GM12878 (cell line): ENCODE data around the gene CAMK2B. TPM values are rescaled to one million over a fixed set of nuclear protein-coding genes. Genes with fewer than 3 reads are reported as not detected.

Experiments used
- ATAC-seq: fragments of 200-7000 bp; cut with Tn5 transposase; 3 replicates; pipeline ENCODE4 v1.9.1; 2020; ENCODE audit warnings: mild to moderate bottlenecking, moderate library complexity
- BruUV-seq: library from RNA; stranded (reverse); fragments of 400-500 nt; replicated peaks from 2 replicates; lab custom pipeline; 2021; lab: Mats Ljungman, UMichigan
- CTCF ChIA-PET: fragments of 300-600 bp; sonication (Branson Sonifier 250); formaldehyde crosslinking; extraction: SDS; loops from one replicate; lab custom pipeline; 2021; ENCODE audit warnings: inconsistent platforms; lab: Yijun Ruan, JAX
- POLR2A ChIA-PET: fragments of 350-600 bp; formaldehyde crosslinking; extraction: SDS; loops from one replicate; lab custom pipeline; 2021; ENCODE audit warnings: inconsistent platforms; lab: Charles Lee
- RAD21 ChIA-PET: fragments of 300-600 bp; sonication (Branson Sonifier 250); formaldehyde crosslinking; loops from one replicate; lab custom pipeline; 2023; ENCODE audit warnings: antibody characterized with exemption; ENCODE audit not compliant: unreplicated experiment; lab: Charles Lee
- SMC1A ChIA-PET: fragments of 300-600 bp; sonication (Branson Sonifier 250); formaldehyde crosslinking; loops from one replicate; lab custom pipeline; 2023; ENCODE audit not compliant: unreplicated experiment, uncharacterized antibody; lab: Charles Lee
- DNase-seq: peaks from one replicate; pipeline ENCODE4 v3.0.0-alpha.2; 2011; ENCODE audit warnings: low read depth, low spot score
- FAIRE-seq: peaks from 3 replicates; lab custom pipeline; 2011; peaks lifted over from hg19 to GRCh38; lab: Jason Lieb, UNC
- H2AFZ ChIP-seq: 2 replicates; pipeline ENCODE4 v1.6.0; 2011; ENCODE audit warnings: low read depth, low read length, control low read depth; ENCODE audit not compliant: control insufficient read depth
- H3K27ac ChIP-seq: 2 replicates; pipeline ENCODE4 v1.5.1; 2011; ENCODE audit warnings: control low read depth; ENCODE audit not compliant: control insufficient read depth, insufficient read depth
- H3K27me3 ChIP-seq, 2 experiments: replicated peaks in 1 of 2; 2 replicates each; pipeline versions ENCODE4 v1.6.0 to v1.6.1; 2011; ENCODE audit warnings: low read length in 1 of 2; ENCODE audit not compliant: control insufficient read depth in 2 of 2, insufficient read depth in 2 of 2
- H3K36me3 ChIP-seq, 2 experiments: 2 replicates each; pipeline ENCODE4 v1.5.1; 2011; ENCODE audit warnings: low read length in 1 of 2; ENCODE audit not compliant: control insufficient read depth in 2 of 2, insufficient read depth in 2 of 2
- H3K4me1 ChIP-seq: 2 replicates; pipeline ENCODE4 v1.6.1; 2011; ENCODE audit warnings: mild to moderate bottlenecking, low read length, moderate library complexity, mixed read lengths; ENCODE audit not compliant: control insufficient read depth, insufficient read depth
- H3K4me2 ChIP-seq: 2 replicates; pipeline ENCODE4 v1.6.0; 2011; ENCODE audit warnings: control low read depth; ENCODE audit not compliant: control insufficient read depth, insufficient read depth
- H3K4me3 ChIP-seq: fragments of 200-600 bp; sonication (generic); 2 replicates; pipeline ENCODE4 v1.5.1; 2016
- H3K79me2 ChIP-seq: 2 replicates; pipeline ENCODE4 v1.6.0; 2011; ENCODE audit warnings: low read length; ENCODE audit not compliant: control insufficient read depth, insufficient read depth
- H3K9ac ChIP-seq: 2 replicates; pipeline ENCODE4 v1.8.0; 2011; ENCODE audit warnings: low read length, control low read depth, mixed read lengths; ENCODE audit not compliant: control insufficient read depth, insufficient read depth
- H3K9me3 ChIP-seq: replicated peaks from 3 replicates; pipeline ENCODE4 v1.5.1; 2011; ENCODE audit warnings: mild to moderate bottlenecking, low read length; ENCODE audit not compliant: control insufficient read depth, insufficient read depth
- H4K20me1 ChIP-seq: 2 replicates; pipeline ENCODE4 v1.6.0; 2011; ENCODE audit not compliant: control insufficient read depth, insufficient read depth
- CHD4 ChIP-seq: fragments of 200-600 bp; sonication (generic); IDR thresholded peaks from 2 replicates; pipeline ENCODE4 v1.6.1; 2016; ENCODE audit warnings: mild to moderate bottlenecking
- CREB1 ChIP-seq: IDR thresholded peaks from 2 replicates; pipeline ENCODE4 v1.6.1; 2012; ENCODE audit warnings: low read depth, mild to moderate bottlenecking, inconsistent platforms
- FOS ChIP-seq: IDR thresholded peaks from 3 replicates; pipeline ENCODE4 v1.6.1; 2011; ENCODE audit warnings: borderline replicate concordance; ENCODE audit not compliant: insufficient read length; ENCODE audit errors: extremely low read depth
- HCFC1 ChIP-seq: fragments of 150-350 bp; IDR thresholded peaks from 2 replicates; pipeline ENCODE4 v1.6.1; 2014; ENCODE audit warnings: low read length
- HDGF ChIP-seq: fragments of 450-650 bp; IDR thresholded peaks from 2 replicates; pipeline ENCODE4 v1.6.1; 2016; ENCODE audit warnings: antibody characterized with exemption
- IKZF2 ChIP-seq, 2 experiments: fragments of 450-650 bp; IDR thresholded peaks; 2 replicates each; pipeline ENCODE4 v1.6.1; 2017; ENCODE audit warnings: mild to moderate bottlenecking in 2 of 2, moderate library complexity in 2 of 2
- MEF2A ChIP-seq: IDR thresholded peaks from 2 replicates; pipeline ENCODE4 v1.6.1; 2011; ENCODE audit warnings: low read depth, mild to moderate bottlenecking, low read length, moderate library complexity; ENCODE audit not compliant: insufficient read depth
- MXI1 ChIP-seq: fragments of 150-350 bp; IDR thresholded peaks from 2 replicates; pipeline ENCODE4 v1.6.1; 2011; ENCODE audit warnings: low read depth, mild to moderate bottlenecking, inconsistent platforms, low read length, improper control_type of control experiment
- PAX5 ChIP-seq: IDR thresholded peaks from 2 replicates; pipeline ENCODE4 v1.6.1; 2011; ENCODE audit warnings: low read depth, low read length, borderline replicate concordance
- PML ChIP-seq: IDR thresholded peaks from 2 replicates; pipeline ENCODE4 v1.6.1; 2012; ENCODE audit warnings: low read length, inconsistent platforms
- POLR2A ChIP-seq: IDR thresholded peaks from 2 replicates; pipeline ENCODE4 v1.6.1; 2011; ENCODE audit warnings: low read depth, mild to moderate bottlenecking, low read length
- RELA ChIP-seq: fragments of 450-650 bp; IDR thresholded peaks from 2 replicates; pipeline ENCODE4 v1.8.0; 2014; ENCODE audit warnings: borderline replicate concordance; ENCODE audit not compliant: partially characterized antibody
- SRF ChIP-seq, 2 experiments: IDR thresholded peaks; 2 replicates each; pipeline ENCODE4 v1.6.1; 2011; ENCODE audit warnings: low read depth in 2 of 2, low read length in 2 of 2, mild to moderate bottlenecking in 1 of 2, moderate library complexity in 1 of 2
- ZNF217 ChIP-seq: fragments of 450-650 bp; IDR thresholded peaks from 2 replicates; pipeline ENCODE4 v1.6.1; 2017; ENCODE audit warnings: antibody characterized with exemption, mild to moderate bottlenecking
- WGBS: methylation state at CpG from one replicate; pipeline ENCODE4 v1.1.6; 2016; ENCODE audit warnings: low lambda C conversion rate; ENCODE audit not compliant: insufficient replicate concordance, insufficient coverage; ENCODE audit errors: missing lambda C conversion rate; 5-methylcytosine and 5-hydroxymethylcytosine counted together
- in situ Hi-C: fragments of 300-500 bp; cut with MboI; formaldehyde crosslinking; loops from 9 replicates; pipeline ENCODE4 v1.14.3; 2018; ENCODE audit warnings: mixed read lengths
- intact Hi-C: fragments of 100-400 bp; cut with micrococcal nuclease; formaldehyde crosslinking; loops from one replicate; pipeline ENCODE4 v1.14.2; 2022; ENCODE audit not compliant: unreplicated experiment
- polyA plus RNA-seq, 11 experiments: library from polyadenylated mRNA; depleted of rRNA in 4 of 11; unstranded in 6 of 11; stranded (reverse) in 5 of 11; fragments of >200 nt; fragmentation: Nextera tagmentation in 4 of 11; fragmentation: Illumina TruSeq in 1 of 11; extraction: Ambion mirVana in 4 of 11; extraction: Trizol in 1 of 11; gene quantifications; 1 replicate in 1 of 11; 2 replicates in 10 of 11; pipeline versions ENCODE4 v1.2.1 to v1.2.3, GENCODE V29; 2011 to 2016; ENCODE audit warnings: inconsistent platforms in 2 of 11, missing spikeins in 2 of 11, low read depth in 1 of 11
- total RNA-seq, 4 experiments: library from RNA; depleted of rRNA in 3 of 4; stranded (reverse); fragments of >200 nt in 3 of 4; fragmentation: Illumina TruSeq in 1 of 4; extraction: Trizol in 1 of 4; gene quantifications; 2 replicates each; pipeline versions ENCODE4 v1.2.1 to v1.2.3, GENCODE V29; 2013 to 2021
- TF ChIP-seq, protein P1 (sequence below): IDR thresholded peaks from 2 replicates; pipeline ENCODE4 v1.6.1; 2012; ENCODE audit warnings: mild to moderate bottlenecking, low read depth, low read length
- TF ChIP-seq, protein P2 (sequence below): fragments of 450-650 bp; formaldehyde crosslinking; IDR thresholded peaks from 2 replicates; pipeline ENCODE4 v1.4.0; 2020; ENCODE audit warnings: mild to moderate bottlenecking, moderate library complexity

CAMK2B gene
- total and polyA plus RNA-seq, 10 of the 15 experiments (the other 5 are each of a cell fraction or from before 2014, with no cell fraction given): 0.06 to 0.23 (median 0.11) TPM; not detected in 5

DNA sequence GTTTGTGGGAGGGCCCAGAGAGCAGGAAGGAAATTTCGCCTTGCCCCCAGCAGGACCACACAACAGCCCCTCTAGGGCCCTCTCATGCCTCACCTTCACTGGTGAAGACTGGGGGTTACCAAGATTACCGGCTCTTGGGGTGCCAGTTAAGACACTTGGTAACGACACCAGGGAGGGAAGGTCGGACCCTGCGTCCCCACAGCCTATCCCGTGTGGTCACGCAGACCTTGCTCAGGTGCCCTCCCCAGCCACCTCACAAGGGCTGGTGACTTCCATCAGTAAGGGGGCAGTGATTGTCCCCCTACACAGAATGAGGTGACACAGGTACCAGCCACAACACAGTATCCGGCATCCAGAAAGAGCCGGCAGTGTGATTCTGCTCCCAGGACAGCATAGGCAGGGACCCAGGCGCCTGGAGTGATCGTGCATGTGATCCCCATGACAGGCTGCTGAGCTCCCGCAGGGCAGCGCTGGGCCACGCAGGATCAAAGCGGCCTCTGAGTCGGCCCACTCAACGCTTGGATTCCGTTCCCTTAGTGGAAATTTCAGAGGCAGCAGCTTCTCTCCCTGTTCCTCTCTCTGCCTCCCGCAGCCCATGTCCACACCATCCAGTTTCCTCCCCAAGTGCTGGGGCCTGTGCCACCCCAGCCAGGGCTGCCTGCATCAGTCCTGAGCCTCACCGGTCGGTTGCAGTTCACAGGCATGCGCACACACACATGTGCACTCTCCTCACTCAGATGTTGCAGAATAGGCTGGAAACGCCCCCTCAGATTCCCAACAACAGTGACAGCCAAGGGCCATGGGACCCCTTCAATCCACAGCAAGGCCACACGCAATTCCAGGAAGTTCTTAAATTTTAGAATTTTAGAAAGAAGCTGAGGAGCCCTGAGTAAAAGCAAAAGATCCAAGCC is 35.8 kb downstream of the CAMK2B start (continued):
- no peak for TF ChIP-seq FOS
- no peak for TF ChIP-seq IKZF2 (IDR thresholded peaks at IDR 0.05)
- no peak for TF ChIP-seq CHD4
- TF ChIP-seq HCFC1: no peak

DNA sequence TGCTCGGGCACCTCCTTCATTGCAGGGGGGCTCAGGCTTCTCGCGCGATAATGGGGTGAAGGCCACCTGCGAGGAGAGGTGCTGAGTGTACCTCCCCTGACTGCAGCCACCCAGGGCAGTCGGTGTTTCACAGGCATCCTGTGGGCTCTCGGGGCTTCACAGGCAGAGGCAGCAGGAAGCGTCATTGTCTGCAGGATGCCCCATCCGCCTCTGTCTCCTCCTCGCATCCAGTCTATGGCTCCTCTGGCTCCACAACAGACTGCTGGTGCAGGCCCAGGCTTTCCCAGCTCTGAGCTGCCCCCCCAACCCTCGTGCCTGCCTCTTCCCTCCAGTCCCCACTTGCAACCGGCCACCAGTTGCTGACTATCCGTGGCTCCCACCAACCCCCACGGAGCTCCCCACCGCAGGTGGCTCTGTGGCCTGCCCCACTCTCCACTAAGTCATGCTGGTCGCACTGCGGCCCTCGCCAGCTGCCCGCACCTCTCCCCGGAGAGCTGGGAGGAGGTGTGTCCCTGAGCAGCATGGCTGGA is 36.5 kb downstream of the CAMK2B start:
- in situ Hi-C loops (no loop called here), intact Hi-C loops (no loop called here)
- H3K36me3 ChIP-seq: no peaks in the 10 kb centered on the region
- H3K27me3 ChIP-seq: peaks cover 0 to 2% of the 10 kb centered on the region in 2 experiments; a peak in 3 of 4 replicates
- 51% methylated on average over 19 of the region's 20 CpGs for whole genome bisulfite sequencing
- ChIA-PET CTCF (no interaction called here), RAD21 (interaction anchor here (1.3 kb wide), 1 partner anchor 48 kb away, joined by 3 read pairs; no protein-coding TSS in a partner anchor), SMC1A (no interaction called here), POLR2A (no interaction called here)
- H3K4me3 ChIP-seq: no peak overlapping the region
- FAIRE-seq: no peak
- no peak for ATAC-seq
- no peak overlapping the region for H3K9ac ChIP-seq
- no peaks in the 10 kb centered on the region for H3K4me1 ChIP-seq
- no peaks in the 10 kb centered on the region for H3K9me3 ChIP-seq
- H4K20me1 ChIP-seq: no peaks in the 10 kb centered on the region
- no peak overlapping the region for H2AFZ ChIP-seq
- H3K4me2 ChIP-seq: no peak overlapping the region
- no peak for DNase-seq
- H3K27ac ChIP-seq: no peak overlapping the region
- BruUV-seq: no TSS peak
- H3K79me2 ChIP-seq: no peaks in the 10 kb centered on the region
- TF ChIP-seq ZNF217 (no peak), PAX5 (no peak), MEF2A (no peak), HDGF (no peak), CREB1 (no peak), RELA (no peak), MXI1 (no peak), SRF (IDR thresholded peaks at IDR 0.05; ENCODE audit: low read depth in 2 of 2, low read length in 2 of 2) (no peak), POLR2A (no peak), PML (no peak)
- TF ChIP-seq, protein P1, sequence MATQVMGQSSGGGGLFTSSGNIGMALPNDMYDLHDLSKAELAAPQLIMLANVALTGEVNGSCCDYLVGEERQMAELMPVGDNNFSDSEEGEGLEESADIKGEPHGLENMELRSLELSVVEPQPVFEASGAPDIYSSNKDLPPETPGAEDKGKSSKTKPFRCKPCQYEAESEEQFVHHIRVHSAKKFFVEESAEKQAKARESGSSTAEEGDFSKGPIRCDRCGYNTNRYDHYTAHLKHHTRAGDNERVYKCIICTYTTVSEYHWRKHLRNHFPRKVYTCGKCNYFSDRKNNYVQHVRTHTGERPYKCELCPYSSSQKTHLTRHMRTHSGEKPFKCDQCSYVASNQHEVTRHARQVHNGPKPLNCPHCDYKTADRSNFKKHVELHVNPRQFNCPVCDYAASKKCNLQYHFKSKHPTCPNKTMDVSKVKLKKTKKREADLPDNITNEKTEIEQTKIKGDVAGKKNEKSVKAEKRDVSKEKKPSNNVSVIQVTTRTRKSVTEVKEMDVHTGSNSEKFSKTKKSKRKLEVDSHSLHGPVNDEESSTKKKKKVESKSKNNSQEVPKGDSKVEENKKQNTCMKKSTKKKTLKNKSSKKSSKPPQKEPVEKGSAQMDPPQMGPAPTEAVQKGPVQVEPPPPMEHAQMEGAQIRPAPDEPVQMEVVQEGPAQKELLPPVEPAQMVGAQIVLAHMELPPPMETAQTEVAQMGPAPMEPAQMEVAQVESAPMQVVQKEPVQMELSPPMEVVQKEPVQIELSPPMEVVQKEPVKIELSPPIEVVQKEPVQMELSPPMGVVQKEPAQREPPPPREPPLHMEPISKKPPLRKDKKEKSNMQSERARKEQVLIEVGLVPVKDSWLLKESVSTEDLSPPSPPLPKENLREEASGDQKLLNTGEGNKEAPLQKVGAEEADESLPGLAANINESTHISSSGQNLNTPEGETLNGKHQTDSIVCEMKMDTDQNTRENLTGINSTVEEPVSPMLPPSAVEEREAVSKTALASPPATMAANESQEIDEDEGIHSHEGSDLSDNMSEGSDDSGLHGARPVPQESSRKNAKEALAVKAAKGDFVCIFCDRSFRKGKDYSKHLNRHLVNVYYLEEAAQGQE: no peak
- TF ChIP-seq, protein P2, sequence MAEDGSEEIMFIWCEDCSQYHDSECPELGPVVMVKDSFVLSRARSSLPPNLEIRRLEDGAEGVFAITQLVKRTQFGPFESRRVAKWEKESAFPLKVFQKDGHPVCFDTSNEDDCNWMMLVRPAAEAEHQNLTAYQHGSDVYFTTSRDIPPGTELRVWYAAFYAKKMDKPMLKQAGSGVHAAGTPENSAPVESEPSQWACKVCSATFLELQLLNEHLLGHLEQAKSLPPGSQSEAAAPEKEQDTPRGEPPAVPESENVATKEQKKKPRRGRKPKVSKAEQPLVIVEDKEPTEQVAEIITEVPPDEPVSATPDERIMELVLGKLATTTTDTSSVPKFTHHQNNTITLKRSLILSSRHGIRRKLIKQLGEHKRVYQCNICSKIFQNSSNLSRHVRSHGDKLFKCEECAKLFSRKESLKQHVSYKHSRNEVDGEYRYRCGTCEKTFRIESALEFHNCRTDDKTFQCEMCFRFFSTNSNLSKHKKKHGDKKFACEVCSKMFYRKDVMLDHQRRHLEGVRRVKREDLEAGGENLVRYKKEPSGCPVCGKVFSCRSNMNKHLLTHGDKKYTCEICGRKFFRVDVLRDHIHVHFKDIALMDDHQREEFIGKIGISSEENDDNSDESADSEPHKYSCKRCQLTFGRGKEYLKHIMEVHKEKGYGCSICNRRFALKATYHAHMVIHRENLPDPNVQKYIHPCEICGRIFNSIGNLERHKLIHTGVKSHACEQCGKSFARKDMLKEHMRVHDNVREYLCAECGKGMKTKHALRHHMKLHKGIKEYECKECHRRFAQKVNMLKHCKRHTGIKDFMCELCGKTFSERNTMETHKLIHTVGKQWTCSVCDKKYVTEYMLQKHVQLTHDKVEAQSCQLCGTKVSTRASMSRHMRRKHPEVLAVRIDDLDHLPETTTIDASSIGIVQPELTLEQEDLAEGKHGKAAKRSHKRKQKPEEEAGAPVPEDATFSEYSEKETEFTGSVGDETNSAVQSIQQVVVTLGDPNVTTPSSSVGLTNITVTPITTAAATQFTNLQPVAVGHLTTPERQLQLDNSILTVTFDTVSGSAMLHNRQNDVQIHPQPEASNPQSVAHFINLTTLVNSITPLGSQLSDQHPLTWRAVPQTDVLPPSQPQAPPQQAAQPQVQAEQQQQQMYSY: no peak
